Breast epithelium (tissue), 3 donors: ENCODE data around the gene APOOL.

Source experiments
- POLR2A ChIP-seq: fragments of 450-650 bp; IDR thresholded peaks from one replicate; pipeline ENCODE4 v1.6.1; 2016; ENCODE audit warnings: antibody characterized with exemption, mild to moderate bottlenecking, moderate library complexity
- TF ChIP-seq, protein P1 (sequence below), 3 donors: fragments of 450-650 bp; IDR thresholded peaks; one replicate each; pipeline ENCODE4 v1.5.1; 2016 to 2017; ENCODE audit warnings: antibody characterized with exemption in 3 of 3, mild to moderate bottlenecking in 3 of 3, moderate library complexity in 3 of 3

DNA sequence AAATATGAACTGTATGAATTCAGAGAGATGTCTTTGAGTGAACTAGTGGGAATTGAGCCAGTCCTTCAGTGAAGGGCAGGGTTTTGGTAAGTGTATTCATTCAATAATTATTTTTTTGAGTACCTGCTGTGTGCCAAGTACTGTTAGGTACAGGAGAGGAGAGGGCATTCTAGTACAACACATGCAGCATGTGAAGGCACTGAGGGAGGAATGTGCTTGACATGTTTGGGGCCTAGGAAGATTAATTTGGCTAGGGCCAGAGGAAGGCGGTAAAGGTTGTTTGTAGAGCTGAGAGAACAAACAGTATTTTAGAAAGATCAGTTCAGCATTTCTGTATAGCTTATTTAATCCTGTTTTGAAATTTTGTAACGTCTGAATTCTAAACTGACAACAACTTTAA, 27.8 kb downstream of the APOOL start:
- TF ChIP-seq, protein P1, sequence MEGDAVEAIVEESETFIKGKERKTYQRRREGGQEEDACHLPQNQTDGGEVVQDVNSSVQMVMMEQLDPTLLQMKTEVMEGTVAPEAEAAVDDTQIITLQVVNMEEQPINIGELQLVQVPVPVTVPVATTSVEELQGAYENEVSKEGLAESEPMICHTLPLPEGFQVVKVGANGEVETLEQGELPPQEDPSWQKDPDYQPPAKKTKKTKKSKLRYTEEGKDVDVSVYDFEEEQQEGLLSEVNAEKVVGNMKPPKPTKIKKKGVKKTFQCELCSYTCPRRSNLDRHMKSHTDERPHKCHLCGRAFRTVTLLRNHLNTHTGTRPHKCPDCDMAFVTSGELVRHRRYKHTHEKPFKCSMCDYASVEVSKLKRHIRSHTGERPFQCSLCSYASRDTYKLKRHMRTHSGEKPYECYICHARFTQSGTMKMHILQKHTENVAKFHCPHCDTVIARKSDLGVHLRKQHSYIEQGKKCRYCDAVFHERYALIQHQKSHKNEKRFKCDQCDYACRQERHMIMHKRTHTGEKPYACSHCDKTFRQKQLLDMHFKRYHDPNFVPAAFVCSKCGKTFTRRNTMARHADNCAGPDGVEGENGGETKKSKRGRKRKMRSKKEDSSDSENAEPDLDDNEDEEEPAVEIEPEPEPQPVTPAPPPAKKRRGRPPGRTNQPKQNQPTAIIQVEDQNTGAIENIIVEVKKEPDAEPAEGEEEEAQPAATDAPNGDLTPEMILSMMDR (IDR thresholded peaks at IDR 0.05) = no peak
- no peak for TF ChIP-seq POLR2A
